NT2/D1 (cell line): ENCODE results near the gene KRTAP1-3.

ENCODE experiments used
- SUZ12 ChIP-seq: IDR thresholded peaks from 2 replicates; pipeline ENCODE4 v1.6.1; 2011; ENCODE audit not compliant: insufficient read length, insufficient read depth; ENCODE audit errors: extremely low read depth
- YY1 ChIP-seq: IDR thresholded peaks from 2 replicates; pipeline ENCODE4 v1.6.1; 2011; ENCODE audit not compliant: insufficient read length, insufficient read depth
- ZNF274 ChIP-seq: IDR thresholded peaks from 2 replicates; pipeline ENCODE4 v1.6.1; 2011; ENCODE audit warnings: mild to moderate bottlenecking, low read depth, low read length

DNA sequence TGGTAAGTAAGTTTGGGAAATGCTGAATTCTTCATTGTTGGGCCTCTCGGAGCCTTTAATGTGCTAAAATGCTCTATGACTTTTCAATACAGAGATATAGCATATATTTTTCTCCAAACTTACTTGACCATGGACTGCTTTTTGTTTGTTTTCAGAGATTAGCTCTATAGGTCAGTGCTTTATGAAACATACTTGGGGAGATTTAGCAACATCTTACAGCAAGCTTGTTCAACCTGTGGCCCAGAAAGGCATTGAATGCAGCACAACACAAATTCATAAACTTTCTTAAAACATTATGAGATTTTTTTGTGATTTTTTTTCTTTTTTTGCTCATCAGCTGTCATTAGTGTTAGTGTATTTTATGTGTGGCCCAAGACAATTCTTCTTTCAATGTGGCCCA is 24.7 kb downstream of the KRTAP1-3 start:
- TF ChIP-seq YY1 = no peak
- TF ChIP-seq ZNF274 = no peak
- TF ChIP-seq SUZ12 = no peak
